CD4-positive, alpha-beta T cell treated with Interferon alpha-2 for 1 hour (primary cell): ENCODE results near the gene FSD1L.
"Not testable (repeated sequence)": the region's sequence is repeated elsewhere in the genome, so short reads cannot be mapped to it uniquely, and the experiment has no call there.

ENCODE experiments used
- DNase-seq, 2 donors: peaks; one replicate each; pipeline ENCODE4 v3.0.0-alpha.2; 2020 to 2022

The FSD1L gene

GRCh38 chr9:105496826-105497225, 49.0 kb downstream of the FSD1L start:
- DNase-seq: no peak

DNA sequence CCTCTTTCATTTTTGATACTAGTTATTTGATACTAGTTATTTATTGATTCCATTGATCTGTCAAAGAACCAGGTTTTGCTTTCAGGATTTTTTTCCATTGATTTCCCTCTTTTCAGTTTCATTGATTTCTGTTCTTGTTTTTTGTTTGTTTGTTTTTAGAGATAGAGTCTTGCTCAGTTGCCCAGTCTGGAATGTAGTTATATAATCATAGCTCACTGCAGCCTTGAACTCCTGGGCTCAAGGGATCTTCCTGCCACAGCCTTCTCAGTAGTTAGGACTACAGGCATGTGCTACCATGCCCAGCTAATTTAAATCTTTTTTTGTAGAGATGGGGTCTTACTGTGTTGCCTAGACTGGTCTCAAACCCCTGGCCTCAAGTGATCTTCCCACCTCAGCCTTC, 49.9 kb downstream of the FSD1L start:
- DNase-seq: no peak

DNA sequence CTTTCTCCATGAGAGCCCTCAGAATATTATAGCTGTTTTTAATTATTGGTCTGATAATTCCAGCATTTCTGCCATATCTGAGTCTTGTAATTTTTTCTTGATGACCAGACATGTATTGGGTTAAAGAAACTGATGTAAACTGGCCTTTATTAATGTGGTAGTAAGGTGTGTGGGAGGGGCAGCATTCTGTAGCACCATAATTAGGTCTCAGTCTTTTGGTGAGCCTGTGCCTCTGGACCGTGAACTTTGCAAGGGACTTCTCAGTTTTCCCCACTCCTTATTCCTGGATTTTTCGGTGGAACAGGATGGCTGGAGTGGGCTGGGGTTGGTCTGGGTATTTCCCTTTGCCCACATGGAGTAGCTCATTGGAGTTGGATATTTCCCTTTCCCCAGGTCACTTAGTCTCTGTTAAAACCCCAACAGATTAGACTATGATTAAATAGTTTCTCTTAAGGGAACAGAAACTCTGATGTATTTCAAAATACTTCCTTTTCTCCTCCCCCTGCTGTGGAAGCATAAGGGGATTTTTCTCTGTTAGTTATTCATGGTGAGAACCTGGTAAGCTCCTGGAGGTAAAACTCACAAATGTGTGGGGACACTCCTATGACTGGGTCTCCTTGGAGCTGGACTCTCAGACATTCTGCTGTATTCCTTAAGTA, 52.4 kb downstream of the FSD1L start:
- DNase-seq: no peak

GRCh38 chr9:105501414-105501813, 53.6 kb downstream of the FSD1L start:
- DNase-seq: no peak

DNA sequence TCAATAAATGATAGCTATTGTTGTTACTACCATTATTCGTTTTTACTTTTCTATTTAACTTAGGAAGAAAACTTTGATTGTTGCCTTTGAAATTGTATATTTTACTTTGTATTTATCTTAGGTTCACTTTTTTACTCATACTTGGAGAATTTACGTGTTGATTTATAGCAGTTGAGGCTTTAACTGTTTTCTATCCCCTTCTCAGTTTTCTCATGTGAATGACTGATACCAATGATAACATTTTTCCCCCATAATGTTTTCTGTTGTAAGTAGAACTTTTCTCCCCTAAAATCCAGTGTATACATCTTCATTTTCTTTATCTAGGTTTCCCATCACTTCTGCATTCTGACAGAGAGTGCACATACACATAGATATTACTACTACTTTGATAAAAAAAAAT, 54.4 kb downstream of the FSD1L start:
- DNase-seq: no peak

DNA sequence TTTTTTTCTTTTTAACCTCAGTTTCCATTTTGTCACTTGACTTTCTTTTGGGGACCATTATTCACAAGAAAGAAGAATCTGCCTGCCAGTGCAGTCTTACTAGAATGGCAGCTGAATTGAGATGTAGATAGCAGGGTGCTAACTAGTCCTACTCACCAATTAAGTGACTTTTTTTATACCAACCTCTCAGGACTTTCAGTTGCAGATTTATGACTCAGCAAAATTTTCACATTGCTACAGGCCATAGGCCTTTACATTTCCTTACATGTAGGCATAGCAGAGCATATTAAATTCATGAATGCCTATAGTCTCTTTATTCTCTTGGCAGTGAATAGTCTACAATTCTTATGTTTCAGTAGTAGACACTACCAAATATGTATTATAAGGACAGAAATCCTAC, 56.0 kb downstream of the FSD1L start:
- no peak for DNase-seq

- no peak for DNase-seq
These were observed 59.4 kb downstream of the FSD1L start for GRCh38 chr9:105507096-105507790.

- DNase-seq: no peak
These were observed 60.7 kb downstream of the FSD1L start for GRCh38 chr9:105508530-105508929.

DNA sequence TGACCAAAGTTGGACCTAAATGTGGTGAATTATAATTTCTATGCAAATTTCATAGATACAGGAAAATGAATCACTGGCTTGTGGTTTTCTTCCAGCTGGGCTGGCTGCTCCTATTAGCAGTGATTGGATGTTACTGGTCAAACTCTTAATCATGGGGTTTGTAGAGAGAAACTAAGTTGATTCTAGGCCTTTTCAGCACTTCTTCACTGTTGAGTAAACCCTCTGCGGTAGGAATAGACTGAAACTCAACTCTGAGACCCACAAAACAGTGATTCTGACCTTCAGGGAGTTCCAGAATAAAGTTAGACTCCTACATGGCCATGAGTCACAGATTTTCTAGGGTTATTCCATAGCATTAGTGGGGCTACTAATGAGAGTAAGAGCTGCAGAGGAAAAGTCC, 62.2 kb downstream of the FSD1L start:
- no peak for DNase-seq

GRCh38 chr9:105511446-105511845, 63.6 kb downstream of the FSD1L start:
- no peak for DNase-seq

DNA sequence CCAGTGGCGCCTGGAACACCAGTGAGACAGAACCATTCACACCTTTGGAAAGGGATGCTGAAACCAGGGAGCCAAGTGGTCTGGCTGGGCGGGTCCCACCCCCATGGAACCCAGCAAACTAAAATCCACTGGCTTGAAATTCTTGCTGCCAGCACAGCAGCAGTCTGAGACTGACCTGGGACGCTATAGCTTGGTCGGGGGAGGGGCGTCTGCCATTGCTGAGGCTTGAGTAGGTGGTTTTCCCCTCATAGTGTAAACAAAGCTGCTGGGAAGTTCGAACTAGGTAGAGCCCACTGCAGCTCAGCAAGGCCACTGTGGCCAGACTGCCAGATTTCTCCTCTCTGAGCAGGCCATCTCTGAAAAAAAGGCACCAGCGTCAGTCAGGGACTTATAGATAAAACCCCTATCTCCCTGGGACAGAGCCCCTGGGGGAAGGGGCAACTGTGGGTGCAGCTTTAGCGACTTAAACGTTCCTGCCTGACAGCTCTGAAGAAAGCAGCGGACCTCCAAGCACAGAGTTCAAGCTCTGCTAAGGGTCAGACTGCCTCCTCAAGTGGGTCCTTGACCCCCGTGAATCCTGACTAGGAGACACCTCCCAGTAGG, 68.1 kb downstream of the FSD1L start:
- no peak for DNase-seq

DNA sequence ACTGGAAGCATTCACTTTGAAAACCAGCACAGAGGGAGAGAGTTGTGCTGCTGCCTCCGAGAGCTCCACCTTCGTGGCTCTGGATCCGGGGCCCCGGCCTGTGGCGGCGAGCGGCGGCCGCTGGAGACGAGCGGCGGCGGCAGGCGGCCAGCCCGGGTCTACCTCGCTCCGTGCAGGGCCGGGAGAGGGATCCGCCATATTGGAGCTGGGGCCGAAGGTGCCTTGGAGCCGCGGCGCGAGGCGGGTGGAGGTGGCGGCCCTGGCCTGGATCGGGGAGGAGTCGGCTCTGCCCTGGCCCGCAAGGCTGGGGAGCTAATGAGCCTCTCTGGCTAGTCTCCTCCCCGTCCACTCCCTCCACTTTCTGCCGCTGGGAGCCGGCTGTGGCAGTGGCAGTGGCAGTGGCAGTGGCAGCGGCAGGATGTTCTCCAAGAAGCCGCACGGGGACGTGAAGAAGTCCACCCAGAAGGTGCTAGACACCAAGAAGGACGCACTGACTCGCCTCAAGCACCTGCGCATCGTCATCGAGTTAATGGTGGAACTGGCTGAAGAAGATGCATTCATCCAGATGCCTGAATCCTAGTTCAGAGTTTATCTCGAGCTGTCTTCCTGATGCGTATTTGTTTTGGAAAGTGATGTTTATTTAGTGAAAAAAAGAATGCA, 72.0 kb downstream of the FSD1L start:
- DNase-seq: peak; percentile 17 to 30

GRCh38 chr9:105520992-105521391, 73.2 kb downstream of the FSD1L start:
- not testable (repeated sequence) for DNase-seq

DNA sequence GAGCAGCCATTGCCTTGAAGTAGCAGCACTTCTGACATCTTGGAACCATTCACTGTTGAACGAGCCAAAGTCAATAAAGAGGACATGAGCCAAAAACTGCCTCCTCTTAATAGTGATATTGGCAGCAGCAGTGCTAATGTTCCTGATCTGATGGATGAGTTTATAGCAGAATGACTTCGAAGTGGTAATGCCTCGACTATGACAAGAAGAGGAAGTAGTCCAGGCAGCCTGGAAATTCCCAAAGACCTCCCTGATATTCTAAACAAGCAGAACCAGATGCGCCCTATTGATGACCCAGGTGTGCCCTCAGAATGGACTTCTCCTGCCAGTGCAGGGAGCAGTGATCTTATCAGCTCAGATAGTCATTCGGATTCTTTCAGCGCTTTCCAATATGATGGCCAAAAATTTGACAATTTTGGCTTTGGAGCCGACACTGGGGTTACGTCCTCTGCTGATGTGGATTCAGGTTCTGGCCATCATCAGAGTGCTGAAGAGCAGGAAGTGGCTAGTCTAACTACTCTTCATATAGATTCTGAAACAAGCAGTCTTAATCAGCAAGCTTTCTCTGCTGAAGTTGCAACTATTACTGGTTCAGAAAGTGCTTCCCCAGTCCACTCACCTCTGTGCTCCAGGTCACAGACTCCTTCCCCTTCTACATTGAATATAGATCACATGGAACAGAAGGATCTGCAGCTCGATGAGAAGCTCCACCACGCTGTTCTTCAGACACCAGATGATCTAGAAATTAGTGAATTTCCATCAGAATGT, 75.0 kb downstream of the FSD1L start:
- not testable (repeated sequence) for DNase-seq

DNA sequence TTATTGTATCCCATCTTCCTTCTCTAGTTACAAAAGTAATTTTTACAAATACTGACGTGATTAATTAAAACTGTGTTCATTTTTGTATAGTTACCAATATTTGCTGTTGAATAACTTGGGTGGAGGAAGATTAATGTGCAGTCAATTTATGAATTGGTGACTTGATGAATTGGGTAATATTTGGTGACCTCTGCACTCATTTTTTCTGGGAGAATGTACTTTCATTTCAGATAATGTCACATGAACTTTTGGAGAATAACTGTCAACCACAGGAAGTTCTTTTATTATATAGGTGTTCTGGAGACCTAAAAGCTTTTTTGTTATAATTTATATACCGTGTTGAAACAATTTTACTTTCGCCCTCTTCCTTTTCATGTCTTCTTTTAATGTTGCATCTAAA, 83.7 kb downstream of the FSD1L start:
- no peak for DNase-seq

- DNase-seq: no peak
These were observed 88.3 kb downstream of the FSD1L start for GRCh38 chr9:105535920-105536668.

DNA sequence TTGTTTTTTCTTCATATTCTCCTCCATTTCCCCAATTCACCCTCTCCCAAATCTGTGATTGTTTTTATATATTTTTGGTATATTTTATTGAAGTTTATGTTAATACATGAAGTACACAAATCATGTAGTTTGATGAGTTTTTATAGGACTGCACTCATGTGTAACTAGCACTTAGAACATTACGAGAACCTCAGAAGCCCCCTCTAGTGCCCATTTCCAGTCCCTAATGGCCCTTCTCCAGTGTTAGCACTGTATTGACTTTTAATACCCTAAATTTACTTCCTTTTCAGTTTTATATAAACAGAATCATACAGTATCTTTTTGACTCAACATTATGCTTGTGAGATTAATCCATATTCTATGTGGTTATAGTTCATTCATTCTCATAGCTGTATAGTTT, 91.6 kb downstream of the FSD1L start:
- no peak for DNase-seq

DNA sequence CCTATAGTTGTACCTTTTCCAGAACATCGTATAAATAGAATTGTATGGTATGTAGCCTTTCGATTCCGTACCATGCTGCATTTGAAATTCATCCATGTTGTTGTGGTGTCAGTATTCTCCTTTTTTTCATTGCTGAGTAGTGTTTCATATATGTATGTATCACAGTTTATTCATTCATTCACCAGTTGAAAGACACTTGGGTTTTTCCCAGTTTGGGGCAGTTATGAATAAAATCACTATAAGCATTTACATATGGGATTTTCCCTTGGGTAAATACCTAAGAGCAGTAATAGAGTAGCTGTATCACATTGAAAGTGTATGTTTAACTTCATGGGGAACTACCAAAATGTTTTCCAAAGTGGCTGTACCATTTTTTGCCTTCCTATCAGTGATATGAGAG, 94.0 kb downstream of the FSD1L start:
- no peak for DNase-seq

DNA sequence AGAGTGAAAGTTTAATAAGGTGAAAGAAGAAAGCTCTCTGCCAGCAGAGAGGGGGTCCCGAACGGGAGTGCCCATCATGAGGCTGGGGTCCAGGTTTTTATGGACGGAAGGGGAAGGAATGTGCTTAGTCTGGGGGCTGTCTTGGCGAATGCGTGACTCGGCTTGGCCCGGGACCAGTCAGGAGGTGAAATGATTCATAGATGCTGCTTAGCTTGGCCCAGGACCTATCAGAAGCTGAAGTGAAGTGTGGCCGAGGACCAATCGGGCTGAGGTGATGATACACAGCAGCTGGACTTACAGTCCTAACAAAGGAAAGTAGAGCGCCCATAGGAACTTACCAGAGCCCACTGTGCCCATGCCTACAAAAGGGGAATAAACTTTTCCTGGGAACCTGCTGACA, 106.2 kb downstream of the FSD1L start:
- no peak for DNase-seq

DNA sequence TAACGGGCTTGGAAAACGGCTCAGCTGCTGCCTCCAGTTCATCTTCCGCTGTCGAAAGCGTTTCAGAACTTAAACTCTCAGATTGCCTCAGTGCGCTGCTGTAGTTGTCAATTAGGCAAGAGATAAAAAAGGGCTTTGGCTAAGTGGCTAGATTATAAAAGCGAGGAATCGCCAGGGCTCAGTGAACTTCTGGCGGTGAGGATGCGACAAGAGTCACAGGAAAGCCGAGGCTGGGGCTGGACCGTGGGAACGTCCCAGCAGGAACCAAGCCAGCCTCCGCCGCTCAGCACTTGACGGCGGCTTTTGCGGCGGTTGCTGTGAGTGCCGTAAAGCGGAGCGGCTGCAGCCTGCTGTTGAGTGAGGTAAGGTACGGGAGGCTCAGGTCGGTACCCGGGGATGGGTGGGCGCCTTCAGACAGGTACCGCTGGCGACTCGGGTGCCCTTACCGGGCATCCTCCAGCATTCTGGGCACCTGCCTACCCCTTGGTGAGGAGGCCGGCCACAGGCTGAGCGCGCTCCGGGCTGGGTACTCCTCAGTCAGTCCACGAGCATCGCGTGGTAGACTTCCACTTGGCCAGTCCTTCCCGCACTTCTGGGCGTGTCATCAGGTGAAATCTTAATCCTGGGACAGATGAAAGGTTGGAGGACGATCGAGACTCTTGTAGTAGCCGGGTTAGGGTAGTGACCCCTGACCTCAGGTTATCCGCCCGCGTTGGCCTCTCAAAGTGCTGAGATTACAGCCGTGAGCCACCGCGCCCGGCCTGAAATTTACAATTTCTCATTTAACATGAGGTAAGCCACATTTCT, 110.2 kb downstream of the FSD1L start, which contains the start of gene FKTN:
FKTN (plus strand) TSS at position 328 of the 807 bp plus-strand sequence. CDS start 16,902 bp downstream, outside the sequence.
- DNase-seq: peak; percentile 81 to 87

GRCh38 chr9:105572455-105572854, 124.6 kb downstream of the FSD1L start:
- no peak for DNase-seq
